ENCODE measurements around the gene UBXN6.

The UBXN6 gene

GRCh38 chr19:4455719-4456475, 1.7 kb downstream of the UBXN6 start:
- DNase-seq, result no peak

- DNase-seq, result no peak
Measured at GRCh38 chr19:4454747-4455718, 2.6 kb downstream of the UBXN6 start.

GRCh38 chr19:4453232-4454179, 4.1 kb downstream of the UBXN6 start:
- DNase-seq, result no peak

GRCh38 chr19:4452230-4452990, 5.2 kb downstream of the UBXN6 start:
- DNase-seq, result no peak

- no peak for DNase-seq
Measured at GRCh38 chr19:4449639-4450028, 8.0 kb downstream of the UBXN6 start.

GRCh38 chr19:4449022-4449638, 8.5 kb downstream of the UBXN6 start:
- no peak for DNase-seq

- DNase-seq, result no peak
Measured at GRCh38 chr19:4448147-4448985, 9.2 kb downstream of the UBXN6 start.

GRCh38 chr19:4447327-4448146, 10.1 kb downstream of the UBXN6 start:
- no peak for DNase-seq

- no peak for DNase-seq
Measured at GRCh38 chr19:4446704-4447200, 10.8 kb downstream of the UBXN6 start.

GRCh38 chr19:4445963-4446703, 11.5 kb downstream of the UBXN6 start:
- no peak for DNase-seq

- no peak for DNase-seq
Measured at GRCh38 chr19:4444765-4445741, 12.5 kb downstream of the UBXN6 start.

GRCh38 chr19:4443966-4444764, 13.4 kb downstream of the UBXN6 start:
- DNase-seq, result no peak

GRCh38 chr19:4443188-4443587, 14.4 kb downstream of the UBXN6 start:
- DNase-seq, result no peak

- no peak for DNase-seq
Measured at GRCh38 chr19:4442819-4443146, 14.8 kb downstream of the UBXN6 start.

- DNase-seq, result no peak
Measured at GRCh38 chr19:4441994-4442818, 15.4 kb downstream of the UBXN6 start.

- DNase-seq, result no peak
Measured at GRCh38 chr19:4439243-4439642, 18.4 kb downstream of the UBXN6 start.
